ENCODE measurements around the gene COMMD7. TPM values are rescaled to one million over a fixed set of nuclear protein-coding genes. Genes with fewer than 3 reads are reported as not detected.
A peak's percentile ranks its signal among the peaks of the same experiment; 100 is the strongest.

The COMMD7 gene
- total RNA-seq, 1 experiment from 2014 or later = 13.2 TPM

DNA sequence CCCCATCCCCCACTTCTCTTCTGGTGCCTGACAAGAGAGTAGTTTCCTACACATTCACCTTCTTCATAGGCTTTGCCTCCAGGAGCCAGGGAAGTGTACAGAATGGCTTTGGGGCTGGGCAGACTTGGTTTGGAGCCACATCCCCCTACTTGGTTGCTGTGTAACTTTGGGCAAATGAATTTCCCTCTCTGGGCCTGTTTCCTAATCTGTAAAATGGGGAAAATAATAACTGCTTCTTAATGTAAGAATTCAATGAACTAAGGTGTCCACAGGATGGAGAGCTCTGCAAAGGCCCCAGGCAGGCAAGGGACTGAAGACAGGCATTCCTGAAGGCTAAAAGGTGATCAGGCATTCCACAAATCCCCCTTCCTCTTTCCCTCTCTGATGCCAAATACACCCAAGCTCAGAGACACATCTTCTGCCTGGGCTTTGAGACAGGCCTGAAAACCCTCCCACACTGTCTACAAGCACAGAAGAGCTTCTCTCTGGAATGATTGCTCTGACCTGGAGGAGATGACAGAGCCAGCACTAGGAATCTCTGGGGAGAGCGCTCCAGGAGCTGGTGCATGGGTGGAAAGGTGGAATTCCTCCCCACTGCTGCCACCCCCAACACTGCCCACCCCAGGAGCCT, 62.6 kb downstream of the COMMD7 start:
- Histone ChIP-seq H3K27me3 (ENCODE audit: insufficient read depth, low read length) (no peaks in the 10 kb centered on the region), H3K9me2 (ENCODE audit: insufficient read depth) (no peaks in the 10 kb centered on the region), H3K9ac (ENCODE audit: low read length) (no peak overlapping the region), H3K79me2 (ENCODE audit: insufficient read depth, low read length) (no peaks in the 10 kb centered on the region), H2AFZ (ENCODE audit: low read depth, low read length, poor library complexity, severe bottlenecking) (no peak overlapping the region), H3K9me3 (ENCODE audit: control insufficient read depth in 1 of 2, insufficient read depth in 1 of 2, low read depth in 1 of 2, low read length in 2 of 2) (no peaks in the 10 kb centered on the region), H3K4me2 (ENCODE audit: low read length) (peak overlapping the region; percentile 46), H3K36me3 (ENCODE audit: control insufficient read depth in 1 of 2, insufficient read depth in 2 of 2, low read length in 2 of 2) (no peaks in the 10 kb centered on the region), H4K20me1 (ENCODE audit: insufficient read depth) (no peaks in the 10 kb centered on the region), H3K27ac (ENCODE audit: low read depth, low read length) (no peak overlapping the region), H3K4me1 (ENCODE audit: control insufficient read depth in 1 of 2, insufficient read depth in 2 of 2, low read length in 2 of 2) (peaks cover 11 to 21% of the 10 kb centered on the region in 2 experiments), H3K4me3 (replicated peaks in 1 of 2; ENCODE audit: low read depth in 1 of 2, low read length in 2 of 2) (no peak overlapping the region)
- TF ChIP-seq, protein P1, sequence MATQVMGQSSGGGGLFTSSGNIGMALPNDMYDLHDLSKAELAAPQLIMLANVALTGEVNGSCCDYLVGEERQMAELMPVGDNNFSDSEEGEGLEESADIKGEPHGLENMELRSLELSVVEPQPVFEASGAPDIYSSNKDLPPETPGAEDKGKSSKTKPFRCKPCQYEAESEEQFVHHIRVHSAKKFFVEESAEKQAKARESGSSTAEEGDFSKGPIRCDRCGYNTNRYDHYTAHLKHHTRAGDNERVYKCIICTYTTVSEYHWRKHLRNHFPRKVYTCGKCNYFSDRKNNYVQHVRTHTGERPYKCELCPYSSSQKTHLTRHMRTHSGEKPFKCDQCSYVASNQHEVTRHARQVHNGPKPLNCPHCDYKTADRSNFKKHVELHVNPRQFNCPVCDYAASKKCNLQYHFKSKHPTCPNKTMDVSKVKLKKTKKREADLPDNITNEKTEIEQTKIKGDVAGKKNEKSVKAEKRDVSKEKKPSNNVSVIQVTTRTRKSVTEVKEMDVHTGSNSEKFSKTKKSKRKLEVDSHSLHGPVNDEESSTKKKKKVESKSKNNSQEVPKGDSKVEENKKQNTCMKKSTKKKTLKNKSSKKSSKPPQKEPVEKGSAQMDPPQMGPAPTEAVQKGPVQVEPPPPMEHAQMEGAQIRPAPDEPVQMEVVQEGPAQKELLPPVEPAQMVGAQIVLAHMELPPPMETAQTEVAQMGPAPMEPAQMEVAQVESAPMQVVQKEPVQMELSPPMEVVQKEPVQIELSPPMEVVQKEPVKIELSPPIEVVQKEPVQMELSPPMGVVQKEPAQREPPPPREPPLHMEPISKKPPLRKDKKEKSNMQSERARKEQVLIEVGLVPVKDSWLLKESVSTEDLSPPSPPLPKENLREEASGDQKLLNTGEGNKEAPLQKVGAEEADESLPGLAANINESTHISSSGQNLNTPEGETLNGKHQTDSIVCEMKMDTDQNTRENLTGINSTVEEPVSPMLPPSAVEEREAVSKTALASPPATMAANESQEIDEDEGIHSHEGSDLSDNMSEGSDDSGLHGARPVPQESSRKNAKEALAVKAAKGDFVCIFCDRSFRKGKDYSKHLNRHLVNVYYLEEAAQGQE (IDR thresholded peaks at IDR 0.05; ENCODE audit: low read depth) = no peak
- TF ChIP-seq EZH2 (IDR thresholded peaks at IDR 0.05) = no peak
- TF ChIP-seq RAD21 (IDR thresholded peaks at IDR 0.05; ENCODE audit: low read depth) = no peak
- no peak for TF ChIP-seq EGR1 (IDR thresholded peaks at IDR 0.05; ENCODE audit: low read depth)
- TF ChIP-seq FOSL1 (IDR thresholded peaks at IDR 0.05; ENCODE audit: low read depth) = no peak
- TF ChIP-seq CBX3 (IDR thresholded peaks at IDR 0.05; ENCODE audit: low read depth) = no peak
- no peak for TF ChIP-seq SRF (IDR thresholded peaks at IDR 0.05; ENCODE audit: low read depth)
- TF ChIP-seq, protein P2, sequence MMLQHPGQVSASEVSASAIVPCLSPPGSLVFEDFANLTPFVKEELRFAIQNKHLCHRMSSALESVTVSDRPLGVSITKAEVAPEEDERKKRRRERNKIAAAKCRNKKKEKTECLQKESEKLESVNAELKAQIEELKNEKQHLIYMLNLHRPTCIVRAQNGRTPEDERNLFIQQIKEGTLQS (IDR thresholded peaks at IDR 0.05) = no peak
- no peak for TF ChIP-seq POLR2AphosphoS5 (IDR thresholded peaks at IDR 0.05; ENCODE audit: low read depth, low read length)
- no peak for TF ChIP-seq SP1 (IDR thresholded peaks at IDR 0.05; ENCODE audit: low read depth)
- TF ChIP-seq TCF7L2 (IDR thresholded peaks at IDR 0.05; ENCODE audit: borderline replicate concordance, extremely low read depth, insufficient read depth, insufficient read length) = no peak
- TF ChIP-seq, protein P3, sequence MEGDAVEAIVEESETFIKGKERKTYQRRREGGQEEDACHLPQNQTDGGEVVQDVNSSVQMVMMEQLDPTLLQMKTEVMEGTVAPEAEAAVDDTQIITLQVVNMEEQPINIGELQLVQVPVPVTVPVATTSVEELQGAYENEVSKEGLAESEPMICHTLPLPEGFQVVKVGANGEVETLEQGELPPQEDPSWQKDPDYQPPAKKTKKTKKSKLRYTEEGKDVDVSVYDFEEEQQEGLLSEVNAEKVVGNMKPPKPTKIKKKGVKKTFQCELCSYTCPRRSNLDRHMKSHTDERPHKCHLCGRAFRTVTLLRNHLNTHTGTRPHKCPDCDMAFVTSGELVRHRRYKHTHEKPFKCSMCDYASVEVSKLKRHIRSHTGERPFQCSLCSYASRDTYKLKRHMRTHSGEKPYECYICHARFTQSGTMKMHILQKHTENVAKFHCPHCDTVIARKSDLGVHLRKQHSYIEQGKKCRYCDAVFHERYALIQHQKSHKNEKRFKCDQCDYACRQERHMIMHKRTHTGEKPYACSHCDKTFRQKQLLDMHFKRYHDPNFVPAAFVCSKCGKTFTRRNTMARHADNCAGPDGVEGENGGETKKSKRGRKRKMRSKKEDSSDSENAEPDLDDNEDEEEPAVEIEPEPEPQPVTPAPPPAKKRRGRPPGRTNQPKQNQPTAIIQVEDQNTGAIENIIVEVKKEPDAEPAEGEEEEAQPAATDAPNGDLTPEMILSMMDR (IDR thresholded peaks at IDR 0.05 in 2 of 3, conservative IDR thresholded peaks at IDR 0.05 in 1 of 3; ENCODE audit: borderline replicate concordance in 1 of 3, insufficient read depth in 1 of 3, low read depth in 2 of 3, low read length in 2 of 3) = no peak
- no peak for TF ChIP-seq MAX (IDR thresholded peaks at IDR 0.05)
- no peak for TF ChIP-seq POLR2A (IDR thresholded peaks at IDR 0.05; ENCODE audit: borderline replicate concordance, extremely low read depth, insufficient read depth, insufficient read length)
- TF ChIP-seq CEBPB (IDR thresholded peaks at IDR 0.05; ENCODE audit: low read depth) = no peak
- TF ChIP-seq EZH2phosphoT487 (IDR thresholded peaks at IDR 0.05; ENCODE audit: borderline replicate concordance) = no peak
- no peak for TF ChIP-seq SIN3A (IDR thresholded peaks at IDR 0.05; ENCODE audit: low read depth)
- no peak for TF ChIP-seq ELF1 (IDR thresholded peaks at IDR 0.05; ENCODE audit: borderline replicate concordance, low read depth)
- CTCF ChIA-PET = interaction anchor here (0.9 to 1.5 kb wide), 3 partner anchors 7 to 97 kb away, joined by 3 to 19 read pairs (median 3); partner anchors contain the start of gene C20orf203
- POLR2A ChIA-PET = interaction anchor here (1.1 to 1.3 kb wide), 2 partner anchors 83 to 98 kb away, joined by 3 to 7 read pairs; no protein-coding TSS in a partner anchor
- intact Hi-C loops (cut with micrococcal nuclease) = no loop called here
- no peak for DNase-seq (ENCODE audit: low read depth, low spot score)
- ATAC-seq = no peak
- no TSS peak for BruUV-seq (replicated peaks)
- RAD21 ChIA-PET (ENCODE audit: low non-redundant PET in 1 of 2, low total read pairs in 2 of 2, uncharacterized antibody in 2 of 2, unreplicated experiment in 2 of 2) = no interaction called here

Measured in HCT116 (cell line).